DMS114 treated with DMSO at 0.1 percent for 48 hours (cell line): ENCODE results near the gene CDH4.

ENCODE experiments used
- DNase-seq: peaks from one replicate; lab custom pipeline; 2025; ENCODE audit not compliant: unreplicated experiment; lab: John Stamatoyannopoulos, UW

Gene CDH4

DNA sequence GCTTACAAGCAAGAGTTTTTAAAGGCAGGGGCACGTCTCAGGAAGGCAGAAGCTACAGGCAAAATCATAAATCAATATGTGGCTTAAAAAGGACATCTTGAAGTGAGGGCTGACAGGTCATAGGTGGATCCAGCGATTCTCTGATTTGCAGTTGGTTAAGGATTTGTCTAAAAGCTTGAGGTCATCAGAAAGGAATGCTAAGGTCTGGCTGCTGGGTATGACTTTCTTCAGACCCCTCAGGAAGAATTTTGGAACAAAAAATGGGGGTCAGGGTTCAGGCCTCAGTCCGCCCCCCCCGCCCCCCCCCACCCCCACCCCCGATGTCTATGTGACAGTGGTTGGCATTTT, 261.9 kb downstream of the CDH4 start:
- no peak for DNase-seq

DNA sequence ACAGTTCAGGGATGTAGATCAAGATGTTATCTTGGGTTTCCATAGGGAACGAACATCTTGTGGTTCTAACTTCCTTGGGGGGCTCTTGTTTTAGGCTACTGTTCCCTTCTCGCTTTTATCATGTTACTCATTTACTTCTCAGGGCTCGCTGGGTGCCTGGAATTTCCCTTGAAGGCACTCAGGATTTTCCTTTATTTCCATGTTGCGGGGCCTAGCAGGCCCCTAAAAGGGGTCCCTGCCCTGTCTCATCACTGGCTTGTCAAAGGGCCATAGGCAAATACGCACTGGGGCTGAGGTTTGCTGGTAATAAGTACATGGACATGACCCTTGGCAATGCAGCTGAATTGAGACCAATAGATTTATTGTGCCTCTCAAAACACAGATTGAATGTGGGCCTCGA, 262.3 kb downstream of the CDH4 start:
- DNase-seq = no peak

GRCh38 chr20:61514805-61515505, 262.9 kb downstream of the CDH4 start:
- DNase-seq = no peak

DNA sequence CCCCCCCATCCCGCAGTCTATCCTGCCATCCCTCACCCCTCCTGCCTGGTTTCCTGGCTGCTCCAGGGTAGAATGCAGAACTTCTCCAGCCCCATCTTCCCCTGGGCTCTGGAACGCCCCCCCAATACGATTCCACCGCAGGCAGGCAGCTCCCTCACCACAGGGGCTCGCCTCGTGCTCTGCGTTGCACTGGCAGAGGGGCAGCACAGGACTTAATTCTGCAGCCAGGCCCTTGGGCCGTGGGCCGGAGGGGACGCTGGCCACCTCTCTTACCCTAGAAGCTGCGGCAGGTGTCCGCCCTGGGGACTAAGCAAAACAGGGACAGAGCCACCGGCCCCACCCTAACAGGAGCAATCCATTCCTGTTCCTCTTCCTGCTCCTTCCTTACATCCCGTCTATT, 263.9 kb downstream of the CDH4 start:
- no peak for DNase-seq

GRCh38 chr20:61516346-61517208, 264.5 kb downstream of the CDH4 start:
- DNase-seq = no peak

- DNase-seq = no peak
Measured at GRCh38 chr20:61517419-61517818, 265.4 kb downstream of the CDH4 start.

DNA sequence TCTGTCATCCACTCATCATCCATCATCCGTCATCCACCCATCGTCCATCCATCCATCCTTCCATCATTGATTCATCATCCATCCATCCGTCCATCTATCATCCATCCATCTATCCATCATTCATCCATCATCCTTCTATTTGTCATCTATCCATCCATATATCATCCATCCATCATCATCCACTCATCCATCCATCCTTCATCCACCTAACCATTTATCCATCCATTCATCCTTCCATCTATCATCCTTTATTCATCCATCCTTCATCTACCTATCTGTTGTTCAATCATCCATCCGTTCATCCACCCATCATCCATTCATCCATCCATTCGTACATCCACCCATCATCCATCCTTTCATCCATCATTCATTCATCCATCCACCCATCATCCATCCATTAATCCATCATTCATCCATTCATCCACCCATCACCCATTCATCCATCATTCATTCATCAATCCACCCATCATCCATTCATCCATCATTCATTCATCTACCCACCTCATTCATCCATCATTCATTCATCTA, 266.4 kb downstream of the CDH4 start:
- DNase-seq = no peak

GRCh38 chr20:61519488-61519887, 267.4 kb downstream of the CDH4 start:
- DNase-seq = no peak

DNA sequence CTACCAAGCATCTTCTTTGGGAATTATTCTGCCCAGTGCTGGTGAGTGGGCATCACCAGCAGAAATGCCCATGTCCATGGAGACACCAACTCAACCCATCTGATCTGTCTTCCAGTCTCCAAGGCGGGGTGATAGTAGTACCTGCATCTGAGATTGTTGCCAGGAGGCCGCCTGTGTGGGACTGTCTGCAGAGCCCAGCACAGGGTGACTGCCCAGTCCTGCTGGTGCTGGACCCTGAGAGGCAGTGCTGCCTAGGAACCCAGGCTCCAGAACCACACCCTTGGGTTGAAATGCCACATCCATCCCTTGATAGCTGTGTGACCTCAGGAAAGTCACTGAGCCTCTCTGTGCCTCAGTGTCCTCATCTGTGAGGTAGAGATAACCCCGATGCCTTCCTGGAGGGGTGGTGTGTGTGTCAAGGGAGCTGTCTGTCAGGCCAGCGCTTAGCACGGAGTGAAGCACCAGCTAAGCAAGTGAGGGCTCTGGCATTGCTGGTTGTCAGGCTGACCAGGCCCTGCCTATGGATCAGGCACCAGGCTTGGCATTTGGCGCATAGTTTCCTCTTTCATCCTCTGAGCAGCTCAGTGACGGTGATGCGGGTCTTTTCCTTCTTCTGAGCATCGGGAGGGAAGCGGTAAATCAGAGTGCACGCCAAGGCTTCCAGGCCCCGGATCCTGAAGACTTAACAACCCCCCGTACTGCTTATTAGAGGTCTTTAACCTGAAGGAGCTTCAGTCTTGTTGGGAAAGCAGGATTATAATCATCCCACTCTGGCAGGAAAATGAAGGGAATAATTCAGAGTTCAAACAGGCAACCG, 268.2 kb downstream of the CDH4 start:
- DNase-seq = no peak

GRCh38 chr20:61520893-61521460, 268.9 kb downstream of the CDH4 start:
- no peak for DNase-seq

DNA sequence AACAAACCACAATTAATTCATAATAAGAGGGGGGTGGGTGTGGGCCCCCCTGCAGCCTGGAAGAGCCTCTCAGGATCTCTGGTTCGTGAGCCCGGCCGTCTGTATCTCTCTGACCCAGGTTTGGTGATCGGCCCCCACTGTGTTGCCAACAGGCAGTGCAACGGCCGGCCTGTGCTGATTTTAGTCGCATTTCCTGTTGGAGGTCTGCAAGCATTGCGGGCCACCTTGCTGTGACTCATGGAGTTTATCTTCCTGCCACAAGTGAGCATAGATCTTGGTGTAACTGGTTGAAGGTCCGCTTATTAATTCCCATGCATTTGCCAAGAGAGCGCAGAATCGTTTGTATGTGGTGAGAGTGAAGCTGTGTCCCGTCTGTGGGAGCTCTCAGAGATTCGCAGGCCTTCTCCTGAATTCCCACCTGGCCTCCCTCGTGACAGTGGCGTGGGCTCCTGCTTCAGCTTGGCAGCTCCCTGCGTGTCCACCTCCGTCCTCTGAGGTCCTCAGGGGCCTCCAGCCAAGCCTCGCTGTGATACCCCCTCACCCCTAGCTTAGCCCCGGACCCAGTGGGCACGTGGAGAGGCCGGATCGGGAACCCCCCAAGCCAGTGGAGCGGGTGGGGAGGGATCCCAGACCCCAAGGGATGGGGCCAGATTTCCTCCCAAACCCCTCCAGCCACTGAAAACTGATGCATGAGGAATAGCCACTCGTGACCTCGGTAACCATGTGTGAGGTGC, 269.8 kb downstream of the CDH4 start:
- DNase-seq = no peak

- no peak for DNase-seq
Measured at GRCh38 chr20:61522498-61523090, 270.5 kb downstream of the CDH4 start.

- no peak for DNase-seq
Measured at GRCh38 chr20:61523145-61523544, 271.1 kb downstream of the CDH4 start.

- DNase-seq = no peak
Measured at GRCh38 chr20:61524951-61525666, 273.0 kb downstream of the CDH4 start.

DNA sequence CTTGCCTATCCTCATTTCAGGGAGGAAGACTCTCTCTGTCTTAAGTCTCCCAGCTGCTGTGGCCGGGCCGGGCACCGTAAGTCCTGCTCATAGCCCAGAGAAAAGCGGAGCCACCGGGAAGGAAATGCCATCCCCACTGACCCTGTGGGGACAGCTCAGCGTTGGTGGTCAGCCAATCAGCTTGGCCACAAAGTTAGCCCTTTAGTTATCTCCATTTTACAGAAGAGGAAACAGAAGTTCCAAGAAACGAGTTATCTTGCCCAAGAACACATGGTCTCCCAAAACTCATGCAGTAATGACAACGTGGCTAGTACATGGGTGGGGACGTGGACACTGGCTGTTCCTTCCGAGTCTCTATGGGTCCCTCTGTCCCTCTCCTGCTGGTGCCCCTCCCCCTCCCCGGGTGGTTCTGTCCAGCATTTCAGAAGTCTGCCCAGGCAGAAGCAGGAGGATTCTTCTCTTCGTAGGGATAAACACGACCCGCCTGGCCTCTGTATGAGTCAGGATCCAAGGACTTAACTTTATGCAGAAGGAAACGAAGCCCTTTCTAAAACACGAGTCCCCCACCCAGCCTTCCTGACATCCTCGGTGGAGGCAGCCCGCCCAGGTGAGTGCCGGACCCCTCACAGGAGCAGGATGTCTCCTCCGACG, 273.8 kb downstream of the CDH4 start:
- no peak for DNase-seq

DNA sequence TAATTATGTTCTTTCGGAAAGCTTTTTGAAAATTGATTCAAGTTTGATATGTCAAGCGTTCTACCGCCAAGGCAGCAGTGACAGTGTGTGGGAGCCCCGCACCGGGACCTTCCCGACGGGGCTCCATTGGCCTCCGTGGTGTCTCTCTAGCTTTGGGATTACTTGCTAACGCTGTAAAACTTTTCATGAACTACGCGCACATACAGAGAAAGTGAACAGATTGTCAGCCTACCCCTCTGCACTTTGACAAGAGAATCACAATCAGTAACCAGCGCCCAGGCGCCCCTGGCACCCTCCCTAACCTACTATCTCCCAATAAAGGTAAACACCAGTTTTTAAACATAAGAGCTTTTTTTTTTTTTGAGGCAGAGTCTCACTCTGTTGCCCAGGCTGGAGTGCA, 274.8 kb downstream of the CDH4 start:
- DNase-seq = no peak

GRCh38 chr20:61527626-61528025, 275.6 kb downstream of the CDH4 start:
- DNase-seq = no peak

DNA sequence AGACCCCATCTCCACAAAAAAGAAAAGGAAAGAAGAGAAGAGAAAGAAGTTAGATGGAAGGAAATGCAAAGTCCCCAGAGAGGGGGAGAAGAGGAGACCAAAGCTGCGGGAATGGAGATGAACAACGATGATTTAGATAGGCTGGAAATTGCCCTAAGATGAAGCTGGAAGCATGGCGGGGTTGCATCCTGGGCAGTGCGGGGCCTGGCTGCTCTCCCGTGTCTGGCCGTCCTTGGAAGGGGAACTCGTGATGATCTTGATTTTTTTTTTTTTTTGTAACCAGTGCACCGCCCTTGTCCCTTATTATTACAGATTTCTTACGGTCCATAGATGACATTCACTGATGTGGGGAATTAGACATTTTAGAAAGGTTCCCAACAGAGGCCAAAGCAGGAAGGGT, 276.5 kb downstream of the CDH4 start:
- no peak for DNase-seq

- no peak for DNase-seq
Measured at GRCh38 chr20:61529354-61529753, 277.3 kb downstream of the CDH4 start.
